HepG2 (cell line): ENCODE measurements around the gene LIPH. TPM values are rescaled to one million over a fixed set of nuclear protein-coding genes. Genes with fewer than 3 reads are reported as not detected.

Source experiments
- BCL3 ChIP-seq: sonication (generic); formaldehyde crosslinking; IDR thresholded peaks from 2 replicates; pipeline ENCODE4 v1.5.1; 2020; ENCODE audit warnings: mild to moderate bottlenecking, missing genetic modification reagents, moderate library complexity
- ERF ChIP-seq: IDR thresholded peaks from 2 replicates; pipeline ENCODE4 v1.6.1; 2018; ENCODE audit warnings: missing biosample characterization, missing genetic modification reagents
- GATA4 ChIP-seq: sonication (generic); IDR thresholded peaks from 2 replicates; pipeline ENCODE4 v1.6.1; 2016; ENCODE audit warnings: antibody characterized with exemption, low read depth, borderline replicate concordance
- GMEB1 ChIP-seq: sonication (generic); formaldehyde crosslinking; IDR thresholded peaks from 2 replicates; pipeline ENCODE4 v1.5.1; 2020; ENCODE audit warnings: missing genetic modification reagents, mild to moderate bottlenecking, borderline replicate concordance
- GZF1 ChIP-seq: sonication (generic); formaldehyde crosslinking; IDR thresholded peaks from 2 replicates; pipeline ENCODE4 v1.5.1; 2020; ENCODE audit warnings: mild to moderate bottlenecking, missing genetic modification reagents
- JUND ChIP-seq: sonication (generic); formaldehyde crosslinking; IDR thresholded peaks from 2 replicates; pipeline ENCODE4 v1.8.0; 2022; ENCODE audit warnings: mild to moderate bottlenecking, missing genetic modification reagents
- LBX2 ChIP-seq: sonication (generic); formaldehyde crosslinking; IDR thresholded peaks from 2 replicates; pipeline ENCODE4 v1.5.0; 2020; ENCODE audit warnings: missing genetic modification reagents, mild to moderate bottlenecking, borderline replicate concordance
- MAX ChIP-seq: IDR thresholded peaks from 2 replicates; pipeline ENCODE4 v1.6.1; 2012; ENCODE audit warnings: inconsistent platforms
- MED1 ChIP-seq: sonication (generic); formaldehyde crosslinking; IDR thresholded peaks from 2 replicates; pipeline ENCODE4 v1.4.0; 2020; ENCODE audit warnings: missing genetic modification reagents
- MEIS1 ChIP-seq: sonication (generic); formaldehyde crosslinking; IDR thresholded peaks from 2 replicates; pipeline ENCODE4 v1.9.0; 2021; ENCODE audit warnings: mild to moderate bottlenecking, missing genetic modification reagents, moderate library complexity, borderline replicate concordance
- MEIS2 ChIP-seq: sonication (generic); formaldehyde crosslinking; IDR thresholded peaks from 2 replicates; pipeline ENCODE4 v1.9.0; 2021; ENCODE audit warnings: mild to moderate bottlenecking, missing genetic modification reagents
- NFYB ChIP-seq: sonication (generic); formaldehyde crosslinking; IDR thresholded peaks from 2 replicates; pipeline ENCODE4 v1.4.0; 2020; ENCODE audit warnings: missing genetic modification reagents
- RFXAP ChIP-seq: sonication (generic); formaldehyde crosslinking; IDR thresholded peaks from 2 replicates; pipeline ENCODE4 v1.4.0; 2020; ENCODE audit warnings: missing genetic modification reagents, borderline replicate concordance
- SOX5 ChIP-seq: IDR thresholded peaks from 2 replicates; pipeline ENCODE4 v1.6.1; 2016; ENCODE audit warnings: borderline replicate concordance
- TEF ChIP-seq: sonication (generic); formaldehyde crosslinking; IDR thresholded peaks from 2 replicates; pipeline ENCODE4 v1.5.0; 2020; ENCODE audit warnings: missing genetic modification reagents
- ZFP1 ChIP-seq: IDR thresholded peaks from 2 replicates; pipeline ENCODE4 v1.6.1; 2016
- ZMAT3 ChIP-seq: sonication (generic); formaldehyde crosslinking; conservative IDR thresholded peaks from 2 replicates; pipeline ENCODE4 v1.7.0; 2021; ENCODE audit warnings: missing genetic modification reagents
- ZMYM4 ChIP-seq: sonication (generic); formaldehyde crosslinking; IDR thresholded peaks from 2 replicates; pipeline ENCODE4 v1.8.1; 2023; ENCODE audit warnings: mild to moderate bottlenecking, missing genetic modification reagents
- ZNF44 ChIP-seq: sonication (generic); formaldehyde crosslinking; IDR thresholded peaks from 2 replicates; pipeline ENCODE4 v1.5.1; 2020; ENCODE audit warnings: mild to moderate bottlenecking, missing genetic modification reagents
- ZNF557 ChIP-seq: sonication (generic); formaldehyde crosslinking; IDR thresholded peaks from 2 replicates; pipeline ENCODE4 v1.4.0; 2020; ENCODE audit warnings: missing genetic modification reagents
- ZNF720 ChIP-seq: sonication (generic); formaldehyde crosslinking; IDR thresholded peaks from 2 replicates; pipeline ENCODE4 v1.4.0; 2020; ENCODE audit warnings: missing genetic modification reagents
- ZSCAN29 ChIP-seq: sonication (generic); formaldehyde crosslinking; conservative IDR thresholded peaks from 2 replicates; pipeline ENCODE4 v1.4.0; 2020; ENCODE audit warnings: mild to moderate bottlenecking, missing genetic modification reagents
- polyA plus RNA-seq, 8 experiments: library from polyadenylated mRNA; depleted of rRNA in 3 of 8; stranded (reverse) in 7 of 8; unstranded in 1 of 8; fragments of >200 nt; fragmentation: Illumina TruSeq in 4 of 8; extraction: Trizol in 4 of 8; gene quantifications; 2 replicates each; pipeline versions ENCODE4 v1.2.1 to v1.2.3, GENCODE V29; 2011 to 2016; ENCODE audit warnings: low read depth in 4 of 8, missing spikeins in 1 of 8, mixed read lengths in 1 of 8; ENCODE audit not compliant: insufficient read depth in 1 of 8
- total RNA-seq, 5 experiments: library from RNA; depleted of rRNA; stranded (reverse); fragments of >200 nt; fragmentation: Illumina TruSeq; extraction: Trizol; gene quantifications; 2 replicates each; pipeline ENCODE4 v1.2.3, GENCODE V29; 2016; ENCODE audit warnings: low read depth in 1 of 5
- TF ChIP-seq, protein P1 (sequence below): sonication (generic); formaldehyde crosslinking; IDR thresholded peaks from 2 replicates; pipeline ENCODE4 v1.9.0; 2022; ENCODE audit warnings: missing genetic modification reagents, mild to moderate bottlenecking, borderline replicate concordance

The LIPH gene
- total and polyA plus RNA-seq, 2 of the 13 experiments (the other 11 are each of a cell fraction or from before 2014, with no cell fraction given): 0.09 to 0.34 TPM

DNA sequence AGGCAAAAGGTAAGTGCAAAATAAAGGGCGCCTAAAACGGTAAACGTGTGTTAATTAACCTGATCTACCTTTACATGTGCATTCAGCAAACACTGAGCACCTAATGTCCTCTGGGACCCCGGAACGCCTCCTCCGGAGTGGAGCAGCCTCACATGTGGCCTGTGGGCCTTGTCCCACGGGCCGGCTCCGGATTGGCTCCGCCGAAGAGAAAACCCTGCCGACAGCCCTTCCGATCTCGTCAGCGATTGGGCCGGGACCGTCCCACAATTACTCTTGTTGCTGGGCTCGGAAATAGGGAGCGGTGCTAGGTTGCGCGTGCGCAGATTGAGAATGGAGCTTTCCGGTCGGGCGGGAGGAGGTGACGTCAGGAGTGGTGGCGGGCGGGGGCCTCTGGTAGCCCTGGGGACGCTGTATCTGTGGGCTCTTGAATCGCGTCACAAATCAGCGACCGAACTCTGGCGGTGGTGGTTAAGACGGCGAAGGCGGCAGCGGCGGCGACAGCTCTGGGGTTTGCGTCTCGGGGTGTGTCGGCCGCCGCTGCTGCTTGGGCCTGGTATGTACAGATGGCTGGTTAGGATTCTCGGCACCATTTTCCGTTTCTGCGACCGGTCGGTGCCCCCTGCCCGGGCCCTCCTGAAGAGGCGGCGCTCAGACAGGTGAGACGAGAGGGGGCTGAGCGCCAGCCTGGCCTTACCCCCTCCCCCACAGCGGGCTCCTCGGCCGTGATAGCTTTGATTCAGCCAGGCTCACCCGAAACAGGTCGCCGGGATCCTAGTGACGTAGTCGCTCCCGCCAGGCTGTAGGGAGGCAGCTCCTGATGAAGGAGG, 33.7 kb upstream of the LIPH start, which contains the start of gene SENP2 (continued):
- TF ChIP-seq ZNF44 (CRISPR knock-in tag): peak; percentile 42; the same call in 1 of the 2 replicates
- TF ChIP-seq ZMYM4 (CRISPR knock-in tag): peak; percentile 85
- peak; percentile 45; the same call in 1 of the 2 replicates for TF ChIP-seq SOX5 (CRISPR knock-in tag)
- no peak for TF ChIP-seq ZFP1 (CRISPR knock-in tag)
- peak; percentile 60; the same call in 1 of the 2 replicates for TF ChIP-seq GZF1
- TF ChIP-seq GATA4: peak; percentile 68; the same call in 1 of the 2 replicates
- no peak; the same call in 1 of the 2 replicates for TF ChIP-seq BCL3 (CRISPR knock-in tag)
- TF ChIP-seq ZSCAN29: peak; percentile 66; the same call in 1 of the 2 replicates
- TF ChIP-seq MEIS1: peak; percentile 48; the same call in 1 of the 2 replicates
- TF ChIP-seq ZNF720 (CRISPR knock-in tag): no peak
- TF ChIP-seq, protein P1, sequence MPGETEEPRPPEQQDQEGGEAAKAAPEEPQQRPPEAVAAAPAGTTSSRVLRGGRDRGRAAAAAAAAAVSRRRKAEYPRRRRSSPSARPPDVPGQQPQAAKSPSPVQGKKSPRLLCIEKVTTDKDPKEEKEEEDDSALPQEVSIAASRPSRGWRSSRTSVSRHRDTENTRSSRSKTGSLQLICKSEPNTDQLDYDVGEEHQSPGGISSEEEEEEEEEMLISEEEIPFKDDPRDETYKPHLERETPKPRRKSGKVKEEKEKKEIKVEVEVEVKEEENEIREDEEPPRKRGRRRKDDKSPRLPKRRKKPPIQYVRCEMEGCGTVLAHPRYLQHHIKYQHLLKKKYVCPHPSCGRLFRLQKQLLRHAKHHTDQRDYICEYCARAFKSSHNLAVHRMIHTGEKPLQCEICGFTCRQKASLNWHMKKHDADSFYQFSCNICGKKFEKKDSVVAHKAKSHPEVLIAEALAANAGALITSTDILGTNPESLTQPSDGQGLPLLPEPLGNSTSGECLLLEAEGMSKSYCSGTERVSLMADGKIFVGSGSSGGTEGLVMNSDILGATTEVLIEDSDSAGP: peak; percentile 75; the same call in 1 of the 2 replicates
- peak; percentile 79; the same call in 1 of the 2 replicates for TF ChIP-seq LBX2
- 0 out of 2 replicates have a peak, but pooled peaks have one; percentile 42 for TF ChIP-seq TEF (CRISPR knock-in tag)
- TF ChIP-seq ZNF557 (CRISPR knock-in tag): no peak
- peak; percentile 99 for TF ChIP-seq RFXAP
- TF ChIP-seq NFYB (CRISPR knock-in tag): peak; percentile 87
- no peak for TF ChIP-seq JUND
- peak; percentile 34; the same call in 1 of the 2 replicates for TF ChIP-seq ZMAT3
- TF ChIP-seq GMEB1: peak; percentile 60; the same call in 1 of the 2 replicates
- peak; percentile 71 for TF ChIP-seq MEIS2 (CRISPR knock-in tag)
- peak; percentile 63 for TF ChIP-seq MED1 (CRISPR knock-in tag)
- peak; percentile 39 for TF ChIP-seq ERF (CRISPR knock-in tag)
- peak; percentile 86 for TF ChIP-seq MAX
